ENCODE data around the gene SFTPA1.

GRCh38 chr10:79593377-79593776 lies 17.4 kb upstream of the SFTPA1 start:
- TF ChIP-seq EZH2phosphoT487 (IDR thresholded peaks at IDR 0.05; ENCODE audit: borderline replicate concordance), result no peak
- no peak for TF ChIP-seq CTCF (conservative IDR thresholded peaks at IDR 0.05; ENCODE audit: low read length)
